K562 (cell line): Measurements from ENCODE around the gene KCNMB4. TPM values are rescaled to one million over a fixed set of nuclear protein-coding genes. Genes with fewer than 3 reads are reported as not detected.
A peak's percentile ranks its signal among the peaks of the same experiment; 100 is the strongest.

ENCODE experiments used
- ATAC-seq: fragments of 200-7000 bp; cut with Tn5 transposase; 3 replicates; pipeline ENCODE4 v1.9.1; 2020; ENCODE audit warnings: moderate library complexity
- BruUV-seq: library from RNA; stranded (reverse); fragments of 400-500 nt; replicated peaks from 2 replicates; lab custom pipeline; 2021; lab: Mats Ljungman, UMichigan
- CTCF ChIA-PET: fragments of 300-600 bp; formaldehyde crosslinking; extraction: SDS; loops from one replicate; lab custom pipeline; 2021; ENCODE audit warnings: low intra/inter-chr PET ratio; lab: Yijun Ruan, JAX
- POLR2A ChIA-PET: fragments of 300-600, 350-650 bp; sonication (Branson Sonifier 250); formaldehyde crosslinking; extraction: SDS; loops from one replicate; lab custom pipeline; 2021; ENCODE audit warnings: antibody characterized with exemption, inconsistent platforms; lab: Yijun Ruan, JAX
- DNase-seq, 4 experiments: peaks; one replicate each; pipeline versions ENCODE4 v3.0.0 to v3.0.0-alpha.2; 2011 to 2018; ENCODE audit warnings: low spot score in 3 of 4, mixed read lengths in 3 of 4; ENCODE audit errors: extremely low read depth in 1 of 4
- FAIRE-seq: peaks from 2 replicates; lab custom pipeline; 2011; peaks lifted over from hg19 to GRCh38; lab: Jason Lieb, UNC
- H2AFZ ChIP-seq: 2 replicates; pipeline ENCODE4 v1.6.0; 2011; ENCODE audit warnings: low read depth, low read length, control low read depth, inconsistent platforms
- H3K27ac ChIP-seq: fragments of 200-600 bp; 3 replicates; pipeline ENCODE4 v1.8.0; 2011; ENCODE audit warnings: low read depth, mild to moderate bottlenecking, control low read depth, inconsistent platforms, low read length, moderate library complexity, mixed read lengths; ENCODE audit errors: extremely low read depth
- H3K27me3 ChIP-seq, 2 experiments: fragments of 300-600 bp in 1 of 2; 2 replicates in 1 of 2; 3 replicates in 1 of 2; pipeline versions ENCODE4 v1.6.0 to v1.8.0; 2011; ENCODE audit warnings: inconsistent platforms in 2 of 2, low read length in 2 of 2, mild to moderate bottlenecking in 1 of 2, mixed read lengths in 1 of 2, moderate library complexity in 1 of 2; ENCODE audit not compliant: control insufficient read depth in 2 of 2, insufficient read depth in 2 of 2
- H3K36me3 ChIP-seq: fragments of 300-600 bp; 3 replicates; pipeline ENCODE4 v1.8.0; 2011; ENCODE audit warnings: mild to moderate bottlenecking, low read length, inconsistent platforms; ENCODE audit not compliant: control insufficient read depth, insufficient read depth
- H3K4me1 ChIP-seq, 2 experiments: fragments of 200-600 bp in 1 of 2; replicated peaks in 1 of 2; 2 replicates in 1 of 2; 3 replicates in 1 of 2; pipeline versions ENCODE4 v1.5.1 to v1.8.0; 2011; ENCODE audit warnings: inconsistent platforms in 2 of 2, low read length in 2 of 2, mild to moderate bottlenecking in 1 of 2, mixed read lengths in 1 of 2, moderate library complexity in 1 of 2; ENCODE audit not compliant: control insufficient read depth in 2 of 2, insufficient read depth in 2 of 2
- H3K4me2 ChIP-seq: 2 replicates; pipeline ENCODE4 v1.6.1; 2011; ENCODE audit warnings: low read length, control low read depth, inconsistent platforms, mixed read lengths; ENCODE audit not compliant: insufficient read depth
- H3K4me3 ChIP-seq: fragments of 200-600 bp; sonication (generic), shearing (Covaris generic); 2 replicates; pipeline ENCODE4 v1.5.1; 2016; ENCODE audit warnings: control low read depth, inconsistent platforms
- H3K79me2 ChIP-seq: fragments of 200-600 bp; 3 replicates; pipeline ENCODE4 v1.8.0; 2011; ENCODE audit warnings: low read length, inconsistent platforms; ENCODE audit not compliant: control insufficient read depth, insufficient read depth
- H3K9ac ChIP-seq, 2 experiments: 2 replicates each; pipeline versions ENCODE4 v1.6.0 to v1.6.1; 2011; ENCODE audit warnings: low read depth in 2 of 2, low read length in 2 of 2, control low read depth in 1 of 2, inconsistent platforms in 1 of 2, mild to moderate bottlenecking in 1 of 2, mixed read lengths in 1 of 2; ENCODE audit not compliant: insufficient read depth in 1 of 2
- H3K9me1 ChIP-seq: one replicate; pipeline ENCODE4 v1.6.0; 2011; ENCODE audit warnings: inconsistent platforms, mild to moderate bottlenecking, low read length, moderate library complexity; ENCODE audit not compliant: control insufficient read depth, insufficient read depth
- H3K9me3 ChIP-seq: replicated peaks from 2 replicates; pipeline ENCODE4 v1.5.1; 2011; ENCODE audit warnings: low read depth, low read length, inconsistent platforms; ENCODE audit not compliant: control insufficient read depth, insufficient read depth
- H4K20me1 ChIP-seq: replicated peaks from 2 replicates; pipeline ENCODE4 v1.6.1; 2011; ENCODE audit warnings: low read length, inconsistent platforms, mixed read lengths; ENCODE audit not compliant: control insufficient read depth, insufficient read depth
- BDP1 ChIP-seq: IDR thresholded peaks from 3 replicates; pipeline ENCODE4 v1.6.1; 2011; ENCODE audit not compliant: insufficient read length, insufficient read depth
- C11orf30 ChIP-seq: fragments of 450-650 bp; IDR thresholded peaks from 2 replicates; pipeline ENCODE4 v1.6.1; 2016; ENCODE audit warnings: low read depth, mild to moderate bottlenecking
- E2F6 ChIP-seq, 2 experiments: IDR thresholded peaks; 2 replicates each; pipeline ENCODE4 v1.6.1; 2011; ENCODE audit warnings: borderline replicate concordance in 1 of 2, control low read depth in 1 of 2, low read depth in 1 of 2, low read length in 1 of 2, mild to moderate bottlenecking in 1 of 2, mixed read lengths in 1 of 2, moderate library complexity in 1 of 2; ENCODE audit not compliant: insufficient read depth in 1 of 2, insufficient read length in 1 of 2, poor library complexity in 1 of 2, severe bottlenecking in 1 of 2; ENCODE audit errors: extremely low read depth in 1 of 2
- FOXK1 ChIP-seq: sonication (generic); formaldehyde crosslinking; IDR thresholded peaks from 2 replicates; pipeline ENCODE4 v1.8.0; 2022; ENCODE audit warnings: missing genetic modification reagents, mild to moderate bottlenecking, borderline replicate concordance
- IRF2 ChIP-seq: sonication (generic); formaldehyde crosslinking; IDR thresholded peaks from 2 replicates; pipeline ENCODE4 v1.8.1; 2022; ENCODE audit warnings: mild to moderate bottlenecking, missing genetic modification reagents
- L3MBTL2 ChIP-seq: fragments of 450-650 bp; IDR thresholded peaks from 2 replicates; pipeline ENCODE4 v1.6.1; 2016; ENCODE audit warnings: mild to moderate bottlenecking, moderate library complexity
- MAFG ChIP-seq: fragments of 450-650 bp; conservative IDR thresholded peaks from 2 replicates; pipeline ENCODE4 v1.6.1; 2016; ENCODE audit warnings: missing genetic modification characterization, missing compliant biosample characterization
- SFPQ ChIP-seq: fragments of 200-400 bp; formaldehyde crosslinking; IDR thresholded peaks from 2 replicates; pipeline ENCODE4 v1.6.1; 2017; ENCODE audit warnings: mild to moderate bottlenecking, low read depth, low read length, moderate library complexity
- UBTF ChIP-seq, 2 experiments: IDR thresholded peaks; 2 replicates each; pipeline ENCODE4 v1.6.1; 2012; ENCODE audit warnings: improper control_type of control experiment in 2 of 2, low read depth in 2 of 2, low read length in 2 of 2, borderline replicate concordance in 1 of 2
- WGBS: fragments of 100-300 bp; shearing (Covaris generic); methylation state at CpG from one replicate; pipeline ENCODE4 v1.1.6; 2016; ENCODE audit warnings: low coverage, mixed read lengths; ENCODE audit not compliant: insufficient coverage; ENCODE audit errors: missing lambda C conversion rate; 5-methylcytosine and 5-hydroxymethylcytosine counted together
- in situ Hi-C: fragments of 300-500 bp; cut with MboI; formaldehyde crosslinking; loops from 4 replicates; pipeline ENCODE4 v1.15.0; 2018; ENCODE audit warnings: inconsistent platforms, mixed read lengths
- intact Hi-C: fragments of 100-400 bp; cut with micrococcal nuclease; formaldehyde crosslinking; loops from 2 replicates; pipeline ENCODE4 v1.14.2; 2022
- polyA plus RNA-seq, 8 experiments: library from polyadenylated mRNA; depleted of rRNA in 4 of 8; stranded (reverse) in 5 of 8; unstranded in 3 of 8; fragments of >200 nt; fragmentation: Nextera tagmentation in 2 of 8; fragmentation: Illumina TruSeq in 1 of 8; extraction: Ambion mirVana in 2 of 8; extraction: Trizol in 1 of 8; gene quantifications; 2 replicates each; pipeline versions ENCODE4 v1.2.1 to v1.2.3, GENCODE V29; 2011 to 2014; ENCODE audit warnings: inconsistent platforms in 1 of 8, missing spikeins in 1 of 8
- total RNA-seq, 7 experiments: library from RNA; depleted of rRNA in 6 of 7; stranded (reverse); fragments of >200 nt in 6 of 7; fragmentation: Illumina TruSeq in 2 of 7; extraction: Trizol in 2 of 7; gene quantifications; 2 replicates each; pipeline versions ENCODE4 v1.2.1 to v1.2.3, GENCODE V29; 2011 to 2021; ENCODE audit warnings: low replicate concordance in 1 of 7

KCNMB4 gene
- total and polyA plus RNA-seq, 9 of the 15 experiments (the other 6 are each of a cell fraction or from before 2014, with no cell fraction given), result 0.01 to 0.14 (median 0.06) TPM; not detected in 1

GRCh38 chr12:70365398-70365647 lies 767 bp upstream of the KCNMB4 start (continued):
- 0 out of 2 replicates have a peak, but pooled peaks have one; percentile 4 for TF ChIP-seq MAFG
- no peak for TF ChIP-seq BDP1
- no peak for TF ChIP-seq FOXK1
- peak; percentile 71 for TF ChIP-seq C11orf30
- no peak for TF ChIP-seq IRF2 (CRISPR knock-in tag)
- TF ChIP-seq, all 486 proteins: peak for 4

- H3K27me3 ChIP-seq, result peaks cover 8 to 26% of the 10 kb centered on the region in 2 experiments
- intact Hi-C loops (loop anchor here (10.0 kb wide), 1 partner anchor 122 kb away; the partner anchor contains the start of gene CNOT2), in situ Hi-C loops (no loop called here)
- H3K9ac ChIP-seq, result peak overlapping the region in 1 of 2 experiments; percentile 62; a peak in 2 of 4 replicates
- DNase-seq (peak; percentile 11 to 33 (median 15)), FAIRE-seq (no peak), ATAC-seq (peak; percentile 61)
- H3K27ac ChIP-seq, result no peak overlapping the region
- no peaks in the 10 kb centered on the region for H3K79me2 ChIP-seq
- no peaks in the 10 kb centered on the region for H4K20me1 ChIP-seq
- no peaks in the 10 kb centered on the region for H3K9me3 ChIP-seq
- H3K4me1 ChIP-seq, result peaks cover 7 to 23% of the 10 kb centered on the region in 2 experiments; a peak in 4 of 5 replicates
- peak overlapping the region; percentile 81 for H3K4me2 ChIP-seq
- ChIA-PET POLR2A (interaction anchor here (0.6 to 1.2 kb wide), 4 partner anchors 9 to 232 kb away, joined by 3 to 4 read pairs (median 3); no protein-coding TSS in a partner anchor), CTCF (no interaction called here)
- peak overlapping the region; percentile 89 for H2AFZ ChIP-seq
- H3K36me3 ChIP-seq, result no peaks in the 10 kb centered on the region
- no TSS peak for BruUV-seq
- WGBS, result 6% methylated on average over 39 of the region's 69 CpGs
- H3K9me1 ChIP-seq, result no peaks in the 10 kb centered on the region
- peak overlapping the region; percentile 48 for H3K4me3 ChIP-seq
- peak in 1 of 2 experiments; percentile 77; a peak in 1 of 4 replicates for TF ChIP-seq UBTF (IDR thresholded peaks at IDR 0.05; ENCODE audit: borderline replicate concordance in 1 of 2, low read depth in 2 of 2, low read length in 2 of 2)
- TF ChIP-seq E2F6 (IDR thresholded peaks at IDR 0.05; ENCODE audit: borderline replicate concordance in 1 of 2, extremely low read depth in 1 of 2, insufficient read depth in 1 of 2, insufficient read length in 1 of 2, low read depth in 1 of 2, low read length in 1 of 2, poor library complexity in 1 of 2, severe bottlenecking in 1 of 2), result peak; percentile 51 to 77
- peak; percentile 33; the same call in 1 of the 2 replicates for TF ChIP-seq L3MBTL2
- TF ChIP-seq SFPQ, result no peak
Observed at GRCh38 chr12:70366581-70367257, 629 bp downstream of the KCNMB4 start.
